ENCODE measurements around the gene MSI2. TPM values are rescaled to one million over a fixed set of nuclear protein-coding genes. Genes with fewer than 3 reads are reported as not detected.
A peak's percentile ranks its signal among the peaks of the same experiment; 100 is the strongest.
"Not testable (repeated sequence)": the region's sequence is repeated elsewhere in the genome, so short reads cannot be mapped to it uniquely, and the experiment has no call there.

MSI2 gene
- total RNA-seq, 1 donor from 2014 or later, result 24.2 TPM

DNA sequence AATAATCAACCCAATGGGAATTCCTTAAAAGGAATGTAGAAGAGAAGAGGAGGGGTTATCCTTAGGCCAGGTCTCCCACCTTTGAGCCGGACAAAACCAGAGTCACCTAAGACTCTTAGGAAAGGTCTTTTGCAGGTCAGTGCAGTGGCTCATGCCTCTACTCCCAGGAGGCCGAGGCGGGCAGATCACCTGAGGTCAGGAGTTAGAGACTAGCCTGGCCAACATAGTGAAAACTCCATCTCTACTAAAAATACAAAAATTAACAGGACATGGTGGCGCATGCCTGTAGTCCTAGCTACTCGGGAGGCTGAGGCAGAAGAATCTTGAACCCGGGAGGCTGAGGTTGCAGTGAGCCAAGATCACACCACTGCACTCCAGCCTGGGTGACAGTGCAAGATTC is 365.5 kb downstream of the MSI2 start:
- DNase-seq (ENCODE audit: low spot score), result not testable (repeated sequence)

DNA sequence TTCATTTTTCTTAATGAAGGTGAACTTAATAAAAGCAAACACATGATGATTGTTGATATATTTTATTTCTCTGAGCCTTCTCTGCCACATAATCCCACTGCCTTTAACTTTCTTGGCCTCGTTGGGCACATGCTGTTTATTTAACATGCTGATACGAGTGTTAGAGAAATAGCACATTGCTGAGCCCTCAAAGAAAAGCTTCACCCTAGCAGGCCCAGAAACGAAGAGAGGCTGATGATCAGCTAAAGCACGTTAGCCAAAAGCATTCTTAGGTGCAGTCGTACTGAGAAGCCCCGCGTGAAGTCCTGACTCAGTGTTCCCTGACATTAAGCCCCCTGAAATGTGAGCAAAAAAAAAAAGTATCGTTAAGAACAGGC is 366.0 kb downstream of the MSI2 start:
- DNase-seq (ENCODE audit: low spot score) (no peak), ATAC-seq (no peak)

More for the DNA sequence above, 365.5 kb downstream of the MSI2 start:
- not testable (repeated sequence) for ATAC-seq

DNA sequence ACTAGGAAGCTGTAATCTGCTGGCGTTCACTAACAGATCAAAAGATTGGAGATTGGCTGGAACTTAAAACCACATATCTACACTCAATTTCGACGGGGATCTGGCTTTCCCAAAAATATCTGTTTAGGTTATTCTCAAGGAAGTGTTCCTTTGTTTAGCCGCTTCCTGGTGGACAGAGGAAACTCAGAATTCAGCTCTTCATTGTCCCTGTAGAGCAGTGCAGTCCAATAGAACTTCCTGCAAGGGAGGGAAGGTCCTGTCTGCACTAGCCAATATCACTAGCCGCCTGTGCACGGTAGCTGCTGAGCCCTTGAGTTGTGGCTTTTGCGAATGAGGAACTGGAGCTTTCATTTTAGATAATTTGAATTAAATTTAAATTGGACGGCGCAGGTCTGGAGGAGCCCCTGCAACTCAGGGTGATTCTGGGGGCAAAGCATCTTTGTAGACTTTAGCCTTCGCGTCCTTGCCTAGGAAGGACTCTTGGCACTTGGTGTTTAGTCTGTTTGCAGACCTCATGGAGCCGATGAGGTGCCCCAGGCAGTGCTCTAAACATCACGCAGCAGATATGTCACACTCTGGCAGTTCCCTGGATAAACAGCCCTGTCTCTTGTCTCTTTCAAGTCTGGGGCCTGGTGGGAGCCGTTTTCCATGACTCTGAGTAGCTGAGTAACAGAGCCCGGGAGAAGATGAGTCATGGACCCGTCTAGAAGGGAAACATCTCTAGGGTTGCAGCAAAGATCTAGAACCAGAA is 366.5 kb downstream of the MSI2 start:
- ATAC-seq (peak; percentile 52), DNase-seq (ENCODE audit: low spot score) (no peak)

DNA sequence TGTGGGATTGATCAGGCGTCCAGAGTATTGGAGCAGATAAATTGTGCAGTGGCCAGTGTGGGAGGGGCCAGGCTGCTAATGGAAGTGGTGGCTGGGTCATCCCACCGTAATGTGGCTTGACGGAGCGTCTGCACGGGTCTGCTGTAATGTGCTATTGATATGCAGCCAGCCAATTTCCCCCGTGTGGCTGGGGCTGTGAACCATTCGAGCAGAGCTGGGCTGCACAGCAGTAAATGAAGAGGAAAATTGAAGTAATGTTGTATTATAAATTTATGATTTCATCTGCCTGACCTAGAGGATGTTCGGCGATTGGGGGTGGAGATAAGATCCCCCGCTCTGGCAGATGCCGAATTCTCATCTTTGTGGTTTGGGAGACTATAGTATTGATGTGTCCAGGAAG is 367.3 kb downstream of the MSI2 start:
- ATAC-seq (no peak), DNase-seq (ENCODE audit: low spot score) (no peak)

GRCh38 chr17:57624386-57624785 is 368.1 kb downstream of the MSI2 start:
- ATAC-seq (no peak), DNase-seq (ENCODE audit: low spot score) (no peak)

DNA sequence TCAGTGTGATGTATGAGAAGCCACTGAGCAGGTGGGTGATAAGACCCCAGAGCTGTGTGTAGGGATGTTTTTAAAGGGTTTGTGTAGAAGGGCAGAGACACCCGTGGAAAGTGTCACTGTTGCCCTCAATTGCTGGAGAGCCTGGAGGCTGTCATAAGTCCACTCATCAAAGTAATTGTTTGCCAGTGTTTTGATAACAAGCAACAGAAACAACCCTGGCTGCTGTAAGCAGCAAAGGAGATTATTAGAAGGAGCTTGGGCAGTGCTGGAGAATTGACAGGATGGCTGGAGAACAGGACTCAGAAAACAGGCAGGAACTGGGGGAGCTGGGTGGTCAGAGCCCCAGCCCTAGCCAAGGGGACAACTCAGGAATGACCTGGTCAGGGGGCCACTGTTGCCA is 369.2 kb downstream of the MSI2 start:
- ATAC-seq, result no peak
- no peak for DNase-seq (ENCODE audit: low spot score)

- ATAC-seq (no peak), DNase-seq (ENCODE audit: low spot score) (no peak)
Measured at GRCh38 chr17:57625957-57626356, 369.6 kb downstream of the MSI2 start.

DNA sequence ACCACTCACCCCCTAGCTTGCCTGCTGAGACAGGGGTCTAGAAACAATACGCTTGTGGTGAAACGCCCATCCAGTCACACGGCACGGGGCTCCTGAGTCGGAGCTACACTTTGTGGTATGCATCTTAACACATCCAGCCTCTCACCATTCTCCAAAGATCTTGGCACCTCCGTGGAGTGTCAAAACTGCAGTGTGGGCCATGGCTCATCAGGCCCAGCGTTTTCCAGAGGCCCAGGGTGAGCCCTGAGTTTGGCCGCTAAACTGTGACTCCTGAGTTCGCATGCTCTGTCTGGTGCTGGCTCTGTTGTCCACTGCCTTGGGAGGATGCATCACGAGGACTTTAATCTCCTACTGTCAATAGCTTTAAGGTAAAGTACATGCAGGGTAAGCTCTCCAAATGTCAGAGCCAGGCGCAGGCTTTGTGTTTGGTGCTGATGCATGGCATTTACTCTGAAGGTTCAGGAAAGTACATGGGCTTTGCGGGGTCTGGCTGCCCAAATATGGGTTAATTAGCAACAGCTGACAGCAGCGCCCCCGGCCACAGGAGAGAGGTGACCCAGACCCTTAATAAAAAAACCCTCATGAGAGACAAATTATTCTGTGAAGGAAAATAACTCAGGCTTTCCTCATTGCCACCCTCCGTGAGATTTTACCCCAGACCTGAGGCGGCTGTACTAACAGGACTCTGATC is 370.3 kb downstream of the MSI2 start:
- DNase-seq (ENCODE audit: low spot score), result no peak
- no peak for ATAC-seq

DNA sequence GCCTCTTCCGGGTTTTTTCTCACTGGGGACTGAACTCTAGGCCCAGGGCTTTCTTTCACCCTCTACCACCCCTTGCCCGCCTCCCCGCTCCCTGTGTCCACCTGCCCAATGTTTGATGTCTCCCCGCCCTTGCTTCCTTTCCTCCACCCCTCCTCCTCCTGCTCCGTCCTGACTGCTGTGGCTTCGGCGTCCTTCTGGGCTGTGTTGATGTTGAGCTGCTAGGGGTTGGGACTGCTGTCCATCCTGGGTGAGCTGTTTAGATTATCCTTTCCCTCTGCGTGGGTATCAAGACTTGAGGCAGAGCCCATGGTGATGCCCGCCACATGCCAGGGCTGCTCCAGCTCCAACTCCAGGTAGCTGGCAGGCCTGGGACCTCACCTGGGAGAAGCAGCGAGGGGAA is 371.3 kb downstream of the MSI2 start:
- ATAC-seq, result no peak
- no peak for DNase-seq (ENCODE audit: low spot score)

- no peak for ATAC-seq
- DNase-seq (ENCODE audit: low spot score), result no peak
Measured at GRCh38 chr17:57628421-57628820, 372.1 kb downstream of the MSI2 start.

DNA sequence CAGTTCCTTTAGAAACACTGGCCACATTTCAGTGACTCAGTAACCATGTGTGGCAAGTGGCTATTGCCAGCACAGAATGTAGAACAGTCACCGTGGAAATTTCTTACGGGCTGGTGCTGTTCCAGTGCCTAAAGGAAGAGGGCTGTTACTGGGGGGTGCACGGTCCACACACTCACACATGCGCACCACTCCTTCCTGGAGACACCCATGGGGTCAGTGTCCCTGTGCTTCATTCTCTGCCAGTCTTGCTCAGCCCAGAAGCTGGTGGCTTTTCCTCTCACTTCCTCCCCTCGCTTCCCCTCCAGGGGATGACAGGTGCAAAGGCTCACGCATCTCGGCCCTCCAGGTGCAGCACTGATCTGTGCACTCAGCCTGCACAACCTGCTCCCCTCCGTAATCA is 373.1 kb downstream of the MSI2 start:
- ATAC-seq (no peak), DNase-seq (ENCODE audit: low spot score) (no peak)

DNA sequence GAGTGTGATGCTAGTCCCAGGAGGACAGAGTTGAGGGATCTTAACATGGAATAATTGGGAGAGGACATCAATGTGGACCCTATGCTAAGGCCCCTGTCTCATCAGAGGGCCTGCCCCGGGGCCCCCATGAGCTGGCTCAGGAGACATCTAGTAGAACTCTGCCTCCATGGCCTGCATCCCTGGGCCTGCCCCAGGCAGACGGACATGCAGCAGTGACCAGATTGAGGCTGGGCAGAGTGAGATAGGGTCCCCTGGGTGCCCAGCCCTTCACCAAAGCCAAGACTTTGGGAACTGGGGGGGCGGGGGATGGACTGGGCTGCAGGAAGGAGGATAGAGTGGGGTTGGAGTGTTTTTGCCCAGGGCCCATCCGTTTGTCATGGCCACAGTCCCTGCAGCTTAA is 373.6 kb downstream of the MSI2 start:
- DNase-seq (ENCODE audit: low spot score) (no peak), ATAC-seq (no peak)

- ATAC-seq (no peak), DNase-seq (ENCODE audit: low spot score) (no peak)
Measured at GRCh38 chr17:57630736-57631135, 374.4 kb downstream of the MSI2 start.

DNA sequence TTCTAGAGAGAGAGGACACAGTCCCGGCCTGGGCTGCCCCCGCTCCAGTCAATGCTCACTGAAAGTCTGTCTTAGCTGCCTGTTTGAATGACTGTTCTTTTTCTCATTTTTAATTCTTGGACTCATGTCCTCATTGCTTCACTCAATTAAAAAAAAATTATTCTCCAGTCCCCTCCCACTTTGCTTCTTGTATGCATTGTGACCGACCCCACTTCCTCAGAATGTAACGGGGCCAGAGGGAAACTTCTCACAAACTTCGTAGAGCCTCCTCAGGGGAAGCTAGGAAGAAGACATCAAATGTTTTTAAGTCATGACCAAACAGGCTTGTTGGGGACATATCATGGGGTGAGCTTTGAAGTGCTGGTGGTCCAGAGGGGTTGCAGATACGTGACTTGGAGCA is 375.5 kb downstream of the MSI2 start:
- no peak for DNase-seq (ENCODE audit: low spot score)

DNA sequence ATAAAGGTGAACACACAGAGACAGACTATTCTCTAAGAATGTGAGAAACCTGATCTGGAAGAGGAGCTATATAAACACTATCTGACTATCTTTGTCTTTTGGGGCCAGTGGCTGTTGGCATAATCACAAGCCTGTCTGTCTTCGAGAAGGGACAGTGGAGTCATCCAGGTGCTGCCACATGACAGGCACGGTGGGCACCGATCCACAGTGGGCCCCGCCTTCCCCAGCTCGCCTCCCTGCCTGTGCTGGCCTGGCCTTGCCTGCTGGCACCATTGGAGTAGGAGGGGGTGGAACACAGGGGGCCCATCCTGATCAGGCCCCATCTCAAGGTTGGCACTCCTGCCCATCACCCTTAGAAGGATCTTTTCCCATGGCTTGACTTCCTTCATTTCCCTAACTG is 376.0 kb downstream of the MSI2 start:
- ATAC-seq, result no peak
- no peak for DNase-seq (ENCODE audit: low spot score)

More for the DNA sequence above, 375.5 kb downstream of the MSI2 start:
- ATAC-seq, result no peak

- DNase-seq (ENCODE audit: low spot score) (no peak), ATAC-seq (no peak)
Measured at GRCh38 chr17:57633236-57633635, 376.9 kb downstream of the MSI2 start.

DNA sequence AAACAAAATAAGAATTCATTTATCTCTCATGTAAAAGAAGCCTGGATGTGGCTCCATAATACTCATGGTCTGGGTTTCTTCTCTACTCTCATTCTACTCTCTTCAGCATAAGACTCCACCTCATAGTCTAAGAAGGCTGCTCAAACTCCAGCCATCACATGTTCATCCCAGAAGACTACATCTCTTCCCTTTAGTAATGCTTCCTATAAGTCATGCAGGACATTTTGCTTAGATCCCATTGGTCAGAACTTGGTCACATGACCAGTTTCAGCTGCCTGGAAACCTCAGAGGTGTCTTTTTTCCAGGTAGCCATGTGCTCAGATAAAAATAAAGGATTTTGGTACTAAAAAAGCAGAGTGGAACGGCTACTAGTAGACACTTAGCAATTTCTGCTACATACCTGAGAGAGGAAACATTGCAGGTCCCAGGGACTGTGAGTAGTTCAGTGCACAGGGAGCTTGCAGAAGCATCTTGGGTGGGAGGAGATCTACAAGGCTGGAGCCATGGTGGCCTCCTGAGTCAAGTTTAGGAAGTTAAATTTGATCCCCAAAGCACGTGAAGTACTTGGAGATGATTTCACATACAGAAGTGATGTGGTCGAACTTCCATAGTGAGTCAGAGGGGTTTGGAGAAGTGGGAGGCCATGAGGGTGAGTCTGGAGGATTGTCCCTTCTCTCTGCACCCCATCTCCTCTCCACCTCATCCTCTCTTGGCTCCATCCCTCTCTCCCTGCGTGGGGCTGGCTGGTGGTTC is 378.6 kb downstream of the MSI2 start:
- no peak for ATAC-seq

DNA sequence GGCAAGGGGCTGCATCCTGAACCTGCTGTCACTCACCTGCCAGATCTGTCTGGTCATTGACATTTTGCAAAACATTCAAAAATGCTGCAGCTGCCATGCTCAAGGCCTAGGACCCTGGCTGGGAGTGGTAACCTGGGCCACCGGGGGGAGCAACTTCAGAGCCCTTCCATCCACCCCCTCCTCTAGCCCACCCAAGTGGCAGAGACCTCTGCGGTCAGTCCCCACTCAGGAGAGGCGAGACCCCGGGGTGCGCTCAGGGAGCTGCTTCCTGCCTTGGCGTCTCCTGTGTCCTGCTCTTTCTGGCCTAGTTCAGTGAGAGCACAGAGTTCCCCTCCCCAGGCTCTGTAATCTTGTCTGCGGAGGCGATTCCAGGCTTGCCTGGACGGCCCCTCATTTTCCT is 380.0 kb downstream of the MSI2 start:
- DNase-seq (ENCODE audit: low spot score) (no peak), ATAC-seq (no peak)

More for the DNA sequence above, 378.6 kb downstream of the MSI2 start:
- DNase-seq (ENCODE audit: low spot score), result no peak

GRCh38 chr17:57636985-57637665 is 380.8 kb downstream of the MSI2 start:
- no peak for ATAC-seq
- no peak for DNase-seq (ENCODE audit: low spot score)

GRCh38 chr17:57637666-57638010 is 381.3 kb downstream of the MSI2 start:
- DNase-seq (ENCODE audit: low spot score) (no peak), ATAC-seq (no peak)

DNA sequence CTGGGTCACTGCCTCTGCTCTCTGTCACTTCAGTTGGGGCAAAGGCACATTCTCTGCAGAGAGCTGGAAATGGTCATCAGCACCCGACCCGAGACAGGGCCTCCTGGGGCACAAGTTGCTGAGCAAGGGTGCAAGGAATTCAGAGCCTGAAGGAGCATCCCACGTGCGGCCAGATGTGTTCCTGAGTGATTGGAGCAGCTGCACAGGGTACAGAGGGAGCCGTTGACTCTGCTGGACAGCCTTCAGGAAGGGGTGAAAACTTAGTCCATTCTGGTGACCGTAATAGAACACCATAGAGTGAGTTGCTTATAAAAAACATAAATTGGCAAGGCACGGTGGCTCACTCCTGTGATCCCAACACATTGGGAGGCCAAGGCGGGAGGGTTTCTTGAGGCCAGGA is 382.0 kb downstream of the MSI2 start:
- no peak for ATAC-seq

More for the DNA sequence above, 382.0 kb downstream of the MSI2 start:
- no peak for DNase-seq (ENCODE audit: low spot score)
